ENCODE data around the gene ATP6AP2. TPM values are rescaled to one million over a fixed set of nuclear protein-coding genes. Genes with fewer than 3 reads are reported as not detected.
A peak's percentile ranks its signal among the peaks of the same experiment; 100 is the strongest.

Gene ATP6AP2
- total and polyA plus RNA-seq, 2 experiments from 2014 or later = 80.1 to 88.7 TPM

DNA sequence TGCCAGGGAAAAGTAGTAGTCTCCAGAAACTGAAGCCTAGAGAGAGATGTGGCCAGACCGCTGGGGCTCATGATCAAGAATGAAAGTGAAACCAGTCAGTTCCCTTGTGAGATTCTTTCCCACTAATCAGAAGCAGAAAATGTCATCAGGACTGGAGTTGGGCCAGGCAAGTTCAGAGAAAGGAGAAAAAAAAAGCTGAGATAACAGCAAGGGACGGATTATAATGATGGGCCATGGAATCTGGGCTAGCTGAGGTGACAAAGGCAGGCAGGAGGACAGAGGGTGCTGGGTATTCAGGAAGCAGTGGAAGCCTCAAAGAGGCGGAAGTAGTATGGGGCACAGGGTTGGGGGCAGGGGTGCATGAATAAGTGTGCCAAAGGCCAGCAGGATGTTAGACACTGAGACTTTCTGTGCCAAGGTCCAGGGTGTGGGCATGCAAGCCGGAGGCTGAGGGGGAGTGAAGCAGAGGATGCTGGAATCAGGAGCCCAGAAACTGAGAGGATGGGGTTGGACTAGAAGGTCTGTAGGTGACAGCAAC, 64.1 kb downstream of the ATP6AP2 start:
- H3K27me3 ChIP-seq (ENCODE audit: insufficient read depth) = no peaks in the 10 kb centered on the region
- no peak overlapping the region for H2AFZ ChIP-seq
- H3K79me2 ChIP-seq (replicated peaks; ENCODE audit: insufficient read depth) = peaks cover 18% of the 10 kb centered on the region
- peak overlapping the region; percentile 61 for H3K27ac Mint-ChIP-seq
- peaks cover 7% of the 10 kb centered on the region for H3K27me3 Mint-ChIP-seq (ENCODE audit: insufficient read depth, low read depth, poor library complexity)
- no peaks in the 10 kb centered on the region for H3K9me2 ChIP-seq (ENCODE audit: insufficient read depth)
- H3F3A ChIP-seq (replicated peaks; ENCODE audit: low read depth) = 0 out of 2 replicates have a peak, but pooled peaks cover 10% of the 10 kb centered on the region
- no peaks in the 10 kb centered on the region for H3K4me1 ChIP-seq (ENCODE audit: insufficient read depth)
- H3K27ac ChIP-seq (ENCODE audit: low read depth) = no peak overlapping the region
- H3K4me2 ChIP-seq = no peak overlapping the region
- peaks cover 14% of the 10 kb centered on the region for H3K4me1 Mint-ChIP-seq
- peaks cover 5% of the 10 kb centered on the region; the same call in 2 of the 3 replicates for H3K9me3 Mint-ChIP-seq
- peaks cover 9% of the 10 kb centered on the region for H3K36me3 Mint-ChIP-seq (ENCODE audit: low read depth)
- H3K36me3 ChIP-seq (ENCODE audit: insufficient read depth) = 0 out of 2 replicates have a peak, but pooled peaks cover 6% of the 10 kb centered on the region
- H3K4me3 ChIP-seq = no peak overlapping the region
- H3K4me3 Mint-ChIP-seq = peak overlapping the region; percentile 63
- DNase-seq (ENCODE audit: low spot score) (no peak), ATAC-seq (no peak)
- H4K20me1 ChIP-seq (replicated peaks; ENCODE audit: insufficient read depth) = no peaks in the 10 kb centered on the region
- TF ChIP-seq, protein P1, sequence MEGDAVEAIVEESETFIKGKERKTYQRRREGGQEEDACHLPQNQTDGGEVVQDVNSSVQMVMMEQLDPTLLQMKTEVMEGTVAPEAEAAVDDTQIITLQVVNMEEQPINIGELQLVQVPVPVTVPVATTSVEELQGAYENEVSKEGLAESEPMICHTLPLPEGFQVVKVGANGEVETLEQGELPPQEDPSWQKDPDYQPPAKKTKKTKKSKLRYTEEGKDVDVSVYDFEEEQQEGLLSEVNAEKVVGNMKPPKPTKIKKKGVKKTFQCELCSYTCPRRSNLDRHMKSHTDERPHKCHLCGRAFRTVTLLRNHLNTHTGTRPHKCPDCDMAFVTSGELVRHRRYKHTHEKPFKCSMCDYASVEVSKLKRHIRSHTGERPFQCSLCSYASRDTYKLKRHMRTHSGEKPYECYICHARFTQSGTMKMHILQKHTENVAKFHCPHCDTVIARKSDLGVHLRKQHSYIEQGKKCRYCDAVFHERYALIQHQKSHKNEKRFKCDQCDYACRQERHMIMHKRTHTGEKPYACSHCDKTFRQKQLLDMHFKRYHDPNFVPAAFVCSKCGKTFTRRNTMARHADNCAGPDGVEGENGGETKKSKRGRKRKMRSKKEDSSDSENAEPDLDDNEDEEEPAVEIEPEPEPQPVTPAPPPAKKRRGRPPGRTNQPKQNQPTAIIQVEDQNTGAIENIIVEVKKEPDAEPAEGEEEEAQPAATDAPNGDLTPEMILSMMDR (conservative IDR thresholded peaks at IDR 0.05; ENCODE audit: low read depth in 2 of 2) = no peak
- TF ChIP-seq POLR2AphosphoS5 (IDR thresholded peaks at IDR 0.05; ENCODE audit: low read depth) (no peak), EZH2phosphoT487 (IDR thresholded peaks at IDR 0.05; ENCODE audit: unreplicated experiment) (no peak), JUNB (IDR thresholded peaks at IDR 0.05; ENCODE audit: unreplicated experiment) (no peak), STAT1 (IDR thresholded peaks at IDR 0.05; ENCODE audit: unreplicated experiment) (no peak)

DNA sequence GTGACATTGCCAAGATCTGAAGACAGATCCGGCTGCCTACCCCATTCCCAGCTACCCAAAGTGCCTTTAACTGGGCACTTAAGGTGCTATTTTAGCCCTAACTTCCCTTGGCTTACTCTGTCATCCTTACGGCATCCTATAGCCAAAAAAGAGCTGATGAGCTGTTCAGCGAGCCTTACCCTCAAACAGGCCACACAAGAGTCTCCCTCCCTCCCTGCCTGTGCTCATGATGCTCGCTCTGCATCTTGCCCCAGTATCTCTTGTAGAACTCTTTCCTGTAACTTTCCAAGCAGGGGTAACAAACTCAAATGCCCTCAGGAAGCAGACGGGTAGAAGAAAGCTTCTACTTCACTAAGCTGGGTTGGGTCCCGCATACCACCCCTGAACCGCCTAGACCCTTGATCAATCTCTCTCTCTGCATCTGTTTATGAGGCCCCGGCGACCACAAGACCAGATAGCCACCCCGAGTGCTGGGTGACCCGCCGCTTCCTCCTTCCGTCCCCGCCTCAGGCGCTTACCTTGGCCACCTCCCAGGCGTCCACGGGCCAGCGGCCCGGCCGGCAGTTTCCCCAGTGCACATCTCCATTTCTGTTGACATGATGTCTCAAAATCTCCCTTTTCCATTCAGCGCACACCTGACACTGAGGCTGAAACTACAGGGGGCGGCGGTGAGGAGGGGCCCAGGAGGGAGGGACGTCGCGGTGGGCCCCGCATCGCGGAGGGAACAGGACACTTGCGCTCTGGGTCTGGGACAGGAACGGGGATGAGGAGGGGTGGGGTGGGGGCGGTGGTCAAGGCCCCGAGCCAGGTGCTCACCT, 65.9 kb downstream of the ATP6AP2 start:
- H4K20me1 ChIP-seq (replicated peaks; ENCODE audit: insufficient read depth) = no peaks in the 10 kb centered on the region
- peak overlapping the region; percentile 71 for H3K4me3 ChIP-seq
- Mint-ChIP-seq H3K9me3 (peaks cover 5% of the 10 kb centered on the region; the same call in 2 of the 3 replicates), H3K27me3 (ENCODE audit: insufficient read depth, low read depth, poor library complexity) (peaks cover 7% of the 10 kb centered on the region), H3K36me3 (ENCODE audit: low read depth) (peaks cover 13% of the 10 kb centered on the region), H3K4me3 (peak overlapping the region; percentile 92), H3K4me1 (peaks cover 14% of the 10 kb centered on the region), H3K27ac (peak overlapping the region; percentile 91)
- no peaks in the 10 kb centered on the region for H3K9me2 ChIP-seq (ENCODE audit: insufficient read depth)
- ATAC-seq (peak; percentile 61), DNase-seq (ENCODE audit: low spot score) (peak; percentile 11)
- 0 out of 2 replicates have a peak, but pooled peaks cover 6% of the 10 kb centered on the region for H3K36me3 ChIP-seq (ENCODE audit: insufficient read depth)
- H3F3A ChIP-seq (replicated peaks; ENCODE audit: low read depth) = 0 out of 2 replicates have a peak, but pooled peaks cover 10% of the 10 kb centered on the region
- peaks cover 18% of the 10 kb centered on the region for H3K79me2 ChIP-seq (replicated peaks; ENCODE audit: insufficient read depth)
- no peak overlapping the region for H2AFZ ChIP-seq
- H3K4me1 ChIP-seq (ENCODE audit: insufficient read depth) = no peaks in the 10 kb centered on the region
- H3K4me2 ChIP-seq = peak overlapping the region; percentile 77
- no peaks in the 10 kb centered on the region for H3K27me3 ChIP-seq (ENCODE audit: insufficient read depth)
- H3K27ac ChIP-seq (ENCODE audit: low read depth) = 0 out of 2 replicates have a peak overlapping the region, but pooled peaks have one; percentile 39
- TF ChIP-seq ZNF331 (CRISPR knock-in tag; IDR thresholded peaks at IDR 0.05; ENCODE audit: low read depth) (no peak), JUNB (IDR thresholded peaks at IDR 0.05; ENCODE audit: unreplicated experiment) (no peak), EZH2phosphoT487 (IDR thresholded peaks at IDR 0.05; ENCODE audit: unreplicated experiment) (no peak), ZNF114 (CRISPR knock-in tag; IDR thresholded peaks at IDR 0.05) (no peak), REST (IDR thresholded peaks at IDR 0.05; ENCODE audit: unreplicated experiment) (no peak), POLR2AphosphoS5 (IDR thresholded peaks at IDR 0.05; ENCODE audit: low read depth) (no peak), STAT1 (IDR thresholded peaks at IDR 0.05; ENCODE audit: unreplicated experiment) (no peak), EZH2 (IDR thresholded peaks at IDR 0.05; ENCODE audit: low read depth, unreplicated experiment) (no peak)
- TF ChIP-seq, protein P1 (conservative IDR thresholded peaks at IDR 0.05; ENCODE audit: low read depth in 2 of 2) = no peak
- TF ChIP-seq, protein P2, sequence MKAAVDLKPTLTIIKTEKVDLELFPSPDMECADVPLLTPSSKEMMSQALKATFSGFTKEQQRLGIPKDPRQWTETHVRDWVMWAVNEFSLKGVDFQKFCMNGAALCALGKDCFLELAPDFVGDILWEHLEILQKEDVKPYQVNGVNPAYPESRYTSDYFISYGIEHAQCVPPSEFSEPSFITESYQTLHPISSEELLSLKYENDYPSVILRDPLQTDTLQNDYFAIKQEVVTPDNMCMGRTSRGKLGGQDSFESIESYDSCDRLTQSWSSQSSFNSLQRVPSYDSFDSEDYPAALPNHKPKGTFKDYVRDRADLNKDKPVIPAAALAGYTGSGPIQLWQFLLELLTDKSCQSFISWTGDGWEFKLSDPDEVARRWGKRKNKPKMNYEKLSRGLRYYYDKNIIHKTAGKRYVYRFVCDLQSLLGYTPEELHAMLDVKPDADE (IDR thresholded peaks at IDR 0.05) = no peak
